ENCODE data around the gene MROH2A. TPM values are rescaled to one million over a fixed set of nuclear protein-coding genes. Genes with fewer than 3 reads are reported as not detected.

Gene MROH2A
- total and polyA plus RNA-seq, 10 donors, result 0.27 to 1.5 (median 0.43) TPM; not detected in 7

DNA sequence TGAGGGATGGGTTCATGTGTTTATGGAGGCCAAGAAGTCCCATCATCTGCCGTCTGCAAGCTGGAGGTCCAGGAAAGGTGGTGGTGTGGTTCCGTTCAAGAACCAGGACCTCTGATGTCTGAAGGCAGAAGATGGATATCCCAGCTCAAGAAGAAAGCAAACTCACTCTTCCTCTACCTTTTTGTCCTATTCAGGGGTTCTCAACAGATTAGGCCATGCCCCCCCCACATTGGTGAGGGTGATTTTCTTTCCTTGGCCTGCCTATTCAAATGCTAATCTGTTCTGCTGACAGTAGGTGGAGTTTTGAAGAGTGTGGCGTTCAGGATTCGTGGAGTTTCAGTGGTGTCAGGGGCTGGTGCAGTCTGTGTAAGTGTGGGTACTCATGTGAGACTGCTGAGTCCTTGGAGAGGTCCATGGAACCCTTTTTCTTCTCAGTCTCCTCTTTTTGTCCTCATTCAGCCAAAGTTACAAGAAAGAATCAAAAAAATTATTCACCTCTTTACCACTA lies 84.2 kb downstream of the MROH2A start:
- Histone ChIP-seq H3K4me3 (no peak overlapping the region), H3K36me3 (peaks cover 0 to 4% (median 0%) of the 10 kb centered on the region in 6 donors), H3K9me3 (peaks cover 0 to 29% (median 11%) of the 10 kb centered on the region in 8 donors), H3K4me1 (peaks cover 0 to 5% (median 0%) of the 10 kb centered on the region in 6 donors), H3K27me3 (replicated peaks in 1 of 7) (no peaks in the 10 kb centered on the region), H3K27ac (no peak overlapping the region)
- TF ChIP-seq, protein P1, sequence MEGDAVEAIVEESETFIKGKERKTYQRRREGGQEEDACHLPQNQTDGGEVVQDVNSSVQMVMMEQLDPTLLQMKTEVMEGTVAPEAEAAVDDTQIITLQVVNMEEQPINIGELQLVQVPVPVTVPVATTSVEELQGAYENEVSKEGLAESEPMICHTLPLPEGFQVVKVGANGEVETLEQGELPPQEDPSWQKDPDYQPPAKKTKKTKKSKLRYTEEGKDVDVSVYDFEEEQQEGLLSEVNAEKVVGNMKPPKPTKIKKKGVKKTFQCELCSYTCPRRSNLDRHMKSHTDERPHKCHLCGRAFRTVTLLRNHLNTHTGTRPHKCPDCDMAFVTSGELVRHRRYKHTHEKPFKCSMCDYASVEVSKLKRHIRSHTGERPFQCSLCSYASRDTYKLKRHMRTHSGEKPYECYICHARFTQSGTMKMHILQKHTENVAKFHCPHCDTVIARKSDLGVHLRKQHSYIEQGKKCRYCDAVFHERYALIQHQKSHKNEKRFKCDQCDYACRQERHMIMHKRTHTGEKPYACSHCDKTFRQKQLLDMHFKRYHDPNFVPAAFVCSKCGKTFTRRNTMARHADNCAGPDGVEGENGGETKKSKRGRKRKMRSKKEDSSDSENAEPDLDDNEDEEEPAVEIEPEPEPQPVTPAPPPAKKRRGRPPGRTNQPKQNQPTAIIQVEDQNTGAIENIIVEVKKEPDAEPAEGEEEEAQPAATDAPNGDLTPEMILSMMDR (IDR thresholded peaks at IDR 0.05 in 8 of 11, conservative IDR thresholded peaks at IDR 0.05 in 3 of 11), result no peak
- TF ChIP-seq POLR2AphosphoS5 (IDR thresholded peaks at IDR 0.05), result no peak
- intact Hi-C loops (cut with DNase I; ENCODE audit: low total_unique reads), result no loop called here
- DNase-seq, result no peak
- 67 to 93% (median 76%) methylated on average over 4 of the region's 4 CpGs for WGBS, 5 donors

DNA sequence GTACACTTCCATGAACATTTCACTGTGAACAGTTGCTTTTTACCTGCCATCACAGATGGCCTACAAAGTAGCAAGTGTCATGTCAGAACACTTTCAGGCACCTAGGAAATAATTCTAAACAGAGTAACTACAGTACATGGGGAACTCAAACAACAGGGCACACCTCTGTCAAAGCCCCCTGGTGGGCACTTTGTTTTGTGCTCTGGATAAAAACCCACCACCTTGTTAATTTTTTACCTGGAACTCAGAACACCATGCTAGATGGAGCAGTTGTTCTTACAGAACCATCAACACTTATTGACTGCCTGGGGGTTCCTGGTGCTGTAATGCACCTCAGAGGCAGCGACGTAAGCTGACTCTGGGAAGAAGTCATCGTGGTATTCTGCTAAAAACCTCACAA lies 87.7 kb downstream of the MROH2A start:
- peaks cover 0 to 19% (median 0%) of the 10 kb centered on the region in 7 donors for H3K27me3 ChIP-seq (replicated peaks in 1 of 7)
- peaks cover 0 to 43% (median 28%) of the 10 kb centered on the region in 8 donors for H3K9me3 ChIP-seq
- peaks cover 0 to 4% (median 0%) of the 10 kb centered on the region in 6 donors for H3K36me3 ChIP-seq
- intact Hi-C loops (cut with DNase I; ENCODE audit: low total_unique reads), result no loop called here
- TF ChIP-seq, protein P1 (IDR thresholded peaks at IDR 0.05 in 8 of 11, conservative IDR thresholded peaks at IDR 0.05 in 3 of 11), result no peak
- no peak for TF ChIP-seq POLR2AphosphoS5 (IDR thresholded peaks at IDR 0.05)
- TF ChIP-seq POLR2A (IDR thresholded peaks at IDR 0.05), result no peak
- WGBS, 5 donors, result 83 to 94% (median 92%) methylated on average over 3 of the region's 3 CpGs
- H3K4me1 ChIP-seq, result peaks cover 0 to 14% (median 1%) of the 10 kb centered on the region in 6 donors
- DNase-seq, result no peak
- no peak overlapping the region for H3K27ac ChIP-seq
- H3K4me3 ChIP-seq, result no peak overlapping the region

DNA sequence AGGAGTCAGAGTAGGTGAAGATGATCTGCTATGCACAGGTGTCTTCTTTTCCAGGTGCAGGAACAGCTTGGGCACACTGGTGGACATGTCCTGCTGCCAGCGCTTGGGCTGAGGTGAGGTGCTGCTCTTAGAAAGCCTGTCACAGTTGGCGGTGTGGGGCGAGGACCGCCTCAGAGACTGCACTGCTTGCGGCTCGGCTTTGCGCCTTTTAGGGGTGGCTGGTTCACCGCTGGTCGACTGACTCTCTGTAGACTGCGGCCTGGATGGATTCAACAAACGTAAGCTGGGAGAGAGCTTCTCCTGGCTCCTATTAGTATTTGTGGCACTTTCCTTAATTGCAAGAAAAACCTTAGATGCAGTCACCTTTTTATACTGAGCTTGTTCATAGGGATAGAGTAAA lies 88.3 kb downstream of the MROH2A start:
- H3K4me1 ChIP-seq, result peaks cover 0 to 14% (median 1%) of the 10 kb centered on the region in 6 donors
- H3K4me3 ChIP-seq, result no peak overlapping the region
- no peak overlapping the region for H3K27ac ChIP-seq
- peaks cover 0 to 4% (median 0%) of the 10 kb centered on the region in 6 donors for H3K36me3 ChIP-seq
- H3K9me3 ChIP-seq, result peaks cover 0 to 44% (median 28%) of the 10 kb centered on the region in 8 donors
- WGBS, 5 donors, result 95 to 98% (median 97%) methylated on average over 11 of the region's 11 CpGs
- H3K27me3 ChIP-seq (replicated peaks in 1 of 7), result peaks cover 0 to 25% (median 0%) of the 10 kb centered on the region in 7 donors
- intact Hi-C loops (cut with DNase I; ENCODE audit: low total_unique reads), result no loop called here
- TF ChIP-seq, protein P1 (IDR thresholded peaks at IDR 0.05 in 8 of 11, conservative IDR thresholded peaks at IDR 0.05 in 3 of 11), result no peak
- TF ChIP-seq POLR2A (IDR thresholded peaks at IDR 0.05), result no peak
- no peak for TF ChIP-seq POLR2AphosphoS5 (IDR thresholded peaks at IDR 0.05)
- DNase-seq, result no peak

DNA sequence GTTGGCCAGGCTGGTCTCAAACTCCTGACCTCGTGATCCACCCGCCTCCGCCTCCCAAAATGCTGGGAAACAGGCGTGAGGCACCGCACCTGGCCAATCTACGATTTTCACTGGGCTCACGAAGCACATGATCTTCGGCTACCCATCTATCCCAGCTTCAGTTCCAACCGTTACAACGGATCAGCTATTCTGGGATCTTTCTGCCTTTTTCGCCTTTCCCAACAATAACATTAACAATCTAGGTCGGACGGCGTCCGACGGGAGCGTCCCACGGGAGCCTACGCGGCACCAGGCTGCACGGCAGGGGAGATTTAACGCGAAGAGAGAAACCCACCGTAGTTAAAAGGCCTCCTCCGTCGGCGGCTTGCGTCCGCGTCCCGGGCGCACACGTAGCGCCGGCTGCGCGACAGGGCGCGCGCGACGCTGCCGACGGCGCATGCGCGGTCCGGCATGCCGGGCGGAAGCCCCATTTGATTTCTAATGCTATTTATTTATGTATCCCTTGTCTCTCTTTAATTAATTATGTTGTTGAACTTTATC lies 89.9 kb downstream of the MROH2A start, which contains the start of gene MSL3B:
Gene MSL3B (minus strand): TSS at position 394 of the 540 bp plus-strand sequence.
- Histone ChIP-seq H3K9me3 (peaks cover 0 to 44% (median 28%) of the 10 kb centered on the region in 8 donors), H3K27me3 (replicated peaks in 1 of 7) (peaks cover 0 to 27% (median 0%) of the 10 kb centered on the region in 7 donors), H3K4me1 (peaks cover 0 to 14% (median 1%) of the 10 kb centered on the region in 6 donors), H3K4me3 (peak within 1 kb of the TSS; percentile 31 to 71 (median 43)), H3K36me3 (peaks cover 0 to 4% (median 0%) of the 10 kb centered on the region in 6 donors), H3K27ac (peak within 1 kb of the TSS in 4 of 8 donors; percentile 47 to 62 (median 54))
- intact Hi-C loops (cut with DNase I; ENCODE audit: low total_unique reads), result no loop called here
- 12 to 16% (median 12%) methylated on average over 50 of the region's 50 CpGs for WGBS, 5 donors
- TF ChIP-seq, protein P1 (IDR thresholded peaks at IDR 0.05 in 8 of 11, conservative IDR thresholded peaks at IDR 0.05 in 3 of 11), result no peak
- TF ChIP-seq POLR2A (IDR thresholded peaks at IDR 0.05) (no peak), POLR2AphosphoS5 (IDR thresholded peaks at IDR 0.05) (peak; percentile 68 to 76 (median 74))
- DNase-seq, result peak; percentile 83

All from spleen (tissue), 11 donors.